NCI-H2227 (cell line): ENCODE measurements around the gene MMP15.

Source experiments
- DNase-seq: peaks from one replicate; lab custom pipeline; 2025; ENCODE audit not compliant: unreplicated experiment; lab: John Stamatoyannopoulos, UW

MMP15 gene

DNA sequence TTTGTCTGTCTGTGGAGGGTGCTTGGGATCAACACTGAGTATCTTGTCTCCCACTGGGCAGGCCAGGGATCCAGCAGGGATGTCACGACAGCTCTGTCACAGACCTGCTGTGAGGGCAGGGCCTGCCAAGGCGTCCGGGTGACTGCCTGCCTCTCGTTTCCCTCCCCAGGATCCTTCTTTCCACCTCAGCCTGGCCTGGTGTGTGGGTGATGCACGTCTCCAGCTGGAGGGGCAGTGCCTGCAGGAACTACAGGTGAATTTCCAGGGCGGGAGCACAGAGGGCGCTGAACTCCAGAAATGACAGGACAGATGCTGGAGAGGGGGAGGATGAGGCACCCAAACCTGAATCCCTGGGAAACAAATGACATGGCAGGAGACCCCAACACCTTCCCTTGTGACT, 6.8 kb upstream of the MMP15 start:
- no peak for DNase-seq

DNA sequence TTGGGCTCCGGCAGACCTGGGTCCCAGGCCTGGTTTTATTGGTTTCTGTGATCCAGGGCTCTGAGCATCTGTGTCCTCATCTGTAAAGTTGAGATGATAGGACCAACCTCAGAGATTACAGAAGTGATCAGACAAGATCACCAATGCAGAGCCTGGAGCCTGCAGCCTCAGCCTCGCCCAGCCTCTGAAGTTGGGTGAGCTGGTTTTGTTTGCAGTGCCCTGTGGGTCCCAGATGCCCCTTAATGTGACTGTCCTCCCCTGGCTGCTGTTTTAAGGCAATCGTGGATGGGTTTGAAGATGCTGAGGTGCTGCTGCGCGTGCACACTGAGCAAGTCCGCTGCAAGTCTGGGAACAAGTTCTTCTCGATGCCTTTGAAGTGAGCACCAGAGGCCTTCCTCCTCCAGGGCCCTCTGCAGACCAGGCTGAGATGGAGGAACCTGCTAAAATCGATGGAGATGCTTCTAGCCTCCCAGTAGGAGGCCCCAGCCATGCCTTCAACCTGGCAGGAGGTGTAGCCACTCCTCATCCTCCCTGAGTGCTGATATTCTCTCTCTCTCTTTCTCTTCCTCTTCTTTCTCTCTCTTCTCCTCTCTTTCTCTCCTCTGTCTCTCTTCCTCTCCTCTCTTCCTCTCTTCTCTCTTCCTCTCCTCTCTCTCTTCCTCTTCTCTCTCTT, 5.6 kb upstream of the MMP15 start:
- DNase-seq: no peak

GRCh38 chr16:58020628-58021521, 4.7 kb upstream of the MMP15 start:
- peak; percentile 45 for DNase-seq

- no peak for DNase-seq
Measured at GRCh38 chr16:58021661-58022551, 3.6 kb upstream of the MMP15 start.

- peak; percentile 51 for DNase-seq
Measured at GRCh38 chr16:58022601-58023371, 2.8 kb upstream of the MMP15 start.

- DNase-seq: no peak
Measured at GRCh38 chr16:58024486-58025350, 836 bp upstream of the MMP15 start.

DNA sequence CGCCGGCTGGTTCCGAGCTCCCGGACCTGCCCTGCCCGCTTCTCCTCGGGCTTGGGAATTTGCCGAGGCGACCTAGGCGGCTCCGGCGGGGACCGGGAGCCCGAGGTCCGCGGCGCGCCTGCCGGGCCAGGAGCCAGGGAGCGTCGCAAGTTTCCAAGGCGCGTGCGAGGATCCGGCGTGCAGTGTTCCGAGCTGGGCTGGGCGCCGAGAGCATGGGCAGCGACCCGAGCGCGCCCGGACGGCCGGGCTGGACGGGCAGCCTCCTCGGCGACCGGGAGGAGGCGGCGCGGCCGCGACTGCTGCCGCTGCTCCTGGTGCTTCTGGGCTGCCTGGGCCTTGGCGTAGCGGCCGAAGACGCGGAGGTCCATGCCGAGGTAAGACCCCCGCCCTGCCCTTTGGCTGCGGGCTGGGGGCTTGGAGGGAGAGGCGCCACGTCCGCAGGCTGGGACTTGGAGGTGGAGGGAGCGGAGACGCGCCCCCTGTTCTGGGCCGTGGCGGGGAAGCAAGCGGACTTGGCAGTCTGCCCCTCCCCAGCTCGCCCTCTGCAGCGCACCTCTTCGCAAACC, 668 bp downstream of the MMP15 start:
- peak; percentile 44 for DNase-seq

DNA sequence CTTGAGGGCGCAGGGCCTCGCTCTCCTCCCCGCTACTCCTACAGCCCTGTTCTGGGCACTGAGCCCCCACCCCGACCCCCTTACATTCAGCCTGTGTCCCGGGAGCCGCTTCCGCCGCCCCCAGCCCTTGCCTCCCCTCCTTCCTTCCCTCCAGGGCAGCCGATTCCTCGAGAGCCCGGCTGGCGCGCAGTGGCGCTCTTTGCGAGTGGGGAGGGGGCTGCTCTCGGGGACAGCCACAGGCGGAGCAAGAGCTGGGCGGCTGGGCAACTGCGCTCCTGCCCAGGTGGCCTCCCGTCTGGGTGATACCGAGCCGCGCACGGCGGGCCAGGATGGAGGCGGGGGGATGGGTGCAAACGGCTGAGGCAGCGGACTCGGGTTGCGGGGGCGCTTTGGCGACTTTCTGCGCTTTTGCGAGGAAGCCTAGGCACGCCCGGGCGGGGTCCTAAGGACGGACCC, 1.2 kb downstream of the MMP15 start:
- peak; percentile 44 for DNase-seq

GRCh38 chr16:58027161-58027915, 1.8 kb downstream of the MMP15 start:
- DNase-seq: peak; percentile 44

GRCh38 chr16:58027916-58028455, 2.4 kb downstream of the MMP15 start:
- no peak for DNase-seq

DNA sequence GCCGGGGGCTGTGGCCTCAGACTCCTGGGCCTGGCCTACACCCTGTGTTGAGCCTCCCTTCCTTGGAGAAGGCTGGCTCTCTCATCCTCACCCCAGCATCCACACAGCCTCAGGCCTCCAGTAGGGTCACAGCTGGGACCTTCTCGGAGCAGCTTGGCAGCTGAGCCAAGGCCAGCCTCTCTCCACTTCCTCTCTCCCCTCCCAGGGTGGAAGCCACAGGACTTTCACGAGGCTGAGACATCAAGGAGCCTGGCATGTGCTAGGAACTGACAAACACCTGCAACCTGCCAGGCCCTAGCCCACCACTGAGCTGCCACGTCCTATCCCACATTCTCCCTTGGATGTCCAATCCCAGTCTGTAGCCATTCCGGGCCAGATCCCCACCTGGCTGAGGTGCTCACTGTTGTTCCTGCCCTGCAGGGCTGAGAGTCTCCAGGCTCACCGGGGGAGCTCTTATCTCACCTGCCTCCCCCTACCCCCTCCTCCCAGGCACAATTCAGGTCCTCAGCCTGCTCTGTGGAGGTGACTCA, 3.1 kb downstream of the MMP15 start:
- DNase-seq: no peak

- no peak for DNase-seq
Measured at GRCh38 chr16:58029410-58029809, 3.9 kb downstream of the MMP15 start.

- DNase-seq: no peak
Measured at GRCh38 chr16:58030136-58030840, 4.7 kb downstream of the MMP15 start.

DNA sequence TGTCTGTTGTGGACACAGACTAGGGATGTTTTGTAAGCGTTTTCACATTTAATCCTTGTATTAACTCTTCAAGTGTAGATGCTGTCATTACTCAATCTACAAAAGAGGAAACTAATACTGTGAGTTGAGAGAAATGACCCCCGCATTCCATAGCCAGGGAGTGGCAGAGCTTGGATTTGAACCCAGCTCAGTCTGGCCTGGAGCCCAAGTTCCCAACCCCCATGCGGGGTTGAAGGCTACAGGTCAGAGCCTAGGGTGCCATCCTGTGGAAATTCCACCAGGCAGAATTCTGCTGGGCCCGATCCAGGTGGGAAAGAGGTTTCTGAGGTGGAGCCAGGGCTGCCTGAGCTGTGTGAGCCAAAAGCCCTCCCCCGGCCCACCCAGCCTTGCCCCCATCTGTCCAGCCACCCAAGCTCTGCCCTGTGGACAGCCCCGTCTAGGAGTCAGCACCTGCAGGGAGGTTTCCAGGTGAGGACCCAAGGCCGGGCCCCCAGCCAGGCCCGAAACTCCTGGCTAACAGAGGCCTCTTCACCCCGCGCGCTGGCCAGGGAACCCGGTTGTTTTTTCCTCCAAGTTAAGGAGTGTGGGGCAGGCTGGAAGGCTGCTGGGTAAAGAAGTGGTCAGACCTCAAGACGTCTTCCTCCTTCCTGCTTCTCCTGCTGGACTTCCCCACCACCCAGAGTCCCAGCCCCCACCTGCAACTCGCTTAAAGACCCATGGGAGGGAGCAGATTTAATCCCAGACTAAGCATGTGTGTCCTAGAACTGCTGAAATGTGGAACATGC, 5.7 kb downstream of the MMP15 start:
- DNase-seq: no peak

DNA sequence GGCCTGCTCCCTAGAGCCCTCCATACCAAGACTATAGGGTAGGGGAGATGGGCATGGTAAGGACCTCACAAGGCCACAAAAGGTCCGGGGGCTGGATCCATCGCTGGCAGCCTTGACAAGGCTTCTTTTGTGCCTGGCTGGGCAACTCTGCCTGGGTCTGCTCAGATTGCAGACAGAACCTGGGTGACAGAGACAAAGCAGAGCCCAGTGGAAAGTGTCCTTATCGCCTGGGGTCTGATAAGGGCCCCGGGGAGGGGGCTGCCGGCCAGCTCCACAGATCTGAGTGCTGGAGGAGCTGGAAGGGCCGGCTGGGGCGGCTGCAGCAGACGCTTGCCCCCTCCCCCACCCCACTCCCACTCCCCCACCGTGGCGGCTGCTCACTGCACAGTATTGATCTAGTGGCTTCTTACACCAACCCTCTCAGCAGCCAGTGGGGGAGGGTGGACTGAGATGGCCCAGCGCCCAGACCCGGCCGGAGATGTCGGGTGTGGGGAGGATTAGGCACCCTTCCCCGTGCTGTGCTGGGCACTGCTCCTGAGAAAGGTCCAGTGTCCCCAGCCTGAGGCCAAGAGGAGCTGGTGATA, 7.2 kb downstream of the MMP15 start:
- DNase-seq: peak; percentile 47

DNA sequence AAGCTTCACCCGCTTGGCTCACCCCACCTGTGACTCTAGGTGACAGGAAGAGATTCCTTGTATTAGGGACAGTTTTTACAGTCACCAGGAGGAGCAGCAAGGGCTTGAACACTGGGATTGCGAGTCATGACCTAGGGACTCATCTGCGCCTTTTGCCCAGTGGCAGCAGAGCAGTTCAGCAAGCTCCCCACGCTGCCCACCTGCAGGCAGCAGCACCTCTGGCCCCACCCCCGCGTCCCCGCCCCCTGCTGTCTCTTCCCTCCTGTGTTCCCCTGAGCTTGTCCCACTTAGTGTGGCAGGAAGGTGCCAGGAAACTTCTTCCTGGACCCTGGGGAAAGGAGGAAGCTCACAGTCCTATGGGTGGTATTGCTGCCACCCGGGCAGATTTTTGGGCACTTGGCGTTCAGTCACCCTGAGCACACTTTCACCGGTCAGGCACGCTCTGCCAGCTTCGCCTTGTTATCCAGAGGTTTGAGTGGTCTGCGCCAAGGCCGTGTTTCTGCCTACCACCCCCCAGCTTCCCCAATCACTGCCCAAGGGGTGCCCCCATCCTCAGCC, 8.7 kb downstream of the MMP15 start:
- DNase-seq: no peak
